HT-29 (cell line): ENCODE measurements around the gene TMEM201. TPM values are rescaled to one million over a fixed set of nuclear protein-coding genes. Genes with fewer than 3 reads are reported as not detected.

ENCODE experiments used
- DNase-seq: peaks from one replicate; pipeline ENCODE4 v3.0.0-alpha.2; 2015; ENCODE audit warnings: low spot score
- total RNA-seq: library from RNA; depleted of rRNA; stranded (reverse); fragments of >200 nt; shearing (Covaris generic); gene quantifications from 2 replicates; pipeline ENCODE4 v1.2.3, GENCODE V29; 2014

TMEM201 gene
- total RNA-seq, 1 experiment from 2014 or later: 31.7 TPM

DNA sequence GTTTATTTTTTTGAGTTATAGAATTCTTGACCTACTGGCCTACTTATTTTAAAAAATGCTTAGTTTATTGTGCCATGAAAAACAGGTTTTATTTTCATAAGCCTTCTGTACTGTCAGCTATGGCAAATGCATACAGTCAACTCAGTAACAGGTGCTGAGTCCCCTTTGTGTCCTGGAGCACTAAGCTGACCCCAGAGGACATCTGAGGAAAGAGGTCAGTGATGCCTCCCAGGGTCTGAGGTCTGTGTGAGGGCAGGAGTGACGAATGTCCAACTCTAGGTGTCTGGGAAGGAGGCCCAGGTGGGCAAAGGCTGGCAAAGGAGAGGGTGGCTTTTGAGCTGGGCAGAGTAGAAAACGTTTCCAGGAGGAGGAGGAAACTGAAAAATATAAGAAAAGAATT is 7.8 kb upstream of the TMEM201 start:
- DNase-seq: no peak

- no peak for DNase-seq
Measured at GRCh38 chr1:9586147-9586766, 2.5 kb upstream of the TMEM201 start.

DNA sequence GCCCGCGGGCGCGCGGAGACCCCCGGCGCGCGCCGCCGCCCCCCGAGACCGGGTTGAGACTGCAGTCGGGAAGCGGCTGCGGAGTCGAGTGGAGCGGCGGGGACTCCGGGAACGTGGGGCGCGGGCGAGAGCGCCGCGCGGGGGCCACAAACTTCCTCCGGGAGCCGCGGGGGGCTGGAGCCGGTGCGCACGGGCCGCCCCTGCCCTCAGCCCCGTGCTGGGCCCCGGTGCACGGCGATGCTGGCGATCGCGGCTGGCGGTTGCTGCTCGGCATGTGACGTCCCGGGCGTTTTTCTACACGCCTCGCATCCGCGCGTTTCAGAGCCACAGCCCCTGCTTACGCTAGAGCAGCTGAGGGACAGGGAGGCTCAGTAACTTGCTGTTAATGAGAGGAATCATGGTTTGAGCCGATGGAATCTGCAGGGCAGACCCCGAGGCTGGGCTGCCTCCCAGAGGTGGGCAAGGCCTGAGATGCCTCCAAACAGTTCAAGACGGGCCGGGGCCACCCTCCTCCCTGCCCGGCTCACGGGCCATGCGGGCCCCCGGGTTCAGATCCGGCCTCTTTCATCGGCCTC is 520 bp downstream of the TMEM201 start:
- DNase-seq: peak; percentile 32

- DNase-seq: peak; percentile 34
Measured at GRCh38 chr1:9589719-9590157, 1.0 kb downstream of the TMEM201 start.

- no peak for DNase-seq
Measured at GRCh38 chr1:9590201-9590600, 1.5 kb downstream of the TMEM201 start.

- no peak for DNase-seq
Measured at GRCh38 chr1:9590945-9591668, 2.4 kb downstream of the TMEM201 start.

GRCh38 chr1:9591669-9592509 is 3.2 kb downstream of the TMEM201 start:
- DNase-seq: no peak

DNA sequence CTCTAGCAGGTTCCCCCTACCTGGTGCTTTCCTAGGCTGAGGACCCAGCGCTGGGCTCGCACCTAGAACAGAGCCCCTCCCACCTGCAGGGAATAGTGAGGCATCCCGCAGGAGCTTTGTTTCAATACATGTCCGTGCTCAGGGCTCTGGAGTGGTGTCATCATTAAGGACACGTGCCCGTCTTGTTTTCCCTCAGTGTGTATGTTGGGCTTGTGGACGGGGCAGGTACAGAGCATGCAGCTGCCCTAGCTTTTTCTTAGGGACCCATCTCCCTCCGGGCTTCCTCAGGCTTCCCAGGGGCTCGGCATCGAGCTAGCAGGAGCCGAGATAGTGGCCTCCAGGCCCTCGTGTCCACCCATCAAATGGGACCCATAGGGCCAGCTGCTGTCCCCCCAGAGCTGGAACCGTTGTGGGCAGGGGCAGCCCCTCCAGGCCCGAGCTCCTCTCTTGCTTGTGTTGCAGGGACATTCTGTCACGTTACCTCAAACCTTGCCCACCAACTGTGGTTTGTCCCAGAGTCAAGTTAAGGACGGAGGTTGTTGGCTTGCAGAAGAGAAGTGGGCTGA is 3.9 kb downstream of the TMEM201 start:
- no peak for DNase-seq

GRCh38 chr1:9593147-9593491 is 4.4 kb downstream of the TMEM201 start:
- no peak for DNase-seq

DNA sequence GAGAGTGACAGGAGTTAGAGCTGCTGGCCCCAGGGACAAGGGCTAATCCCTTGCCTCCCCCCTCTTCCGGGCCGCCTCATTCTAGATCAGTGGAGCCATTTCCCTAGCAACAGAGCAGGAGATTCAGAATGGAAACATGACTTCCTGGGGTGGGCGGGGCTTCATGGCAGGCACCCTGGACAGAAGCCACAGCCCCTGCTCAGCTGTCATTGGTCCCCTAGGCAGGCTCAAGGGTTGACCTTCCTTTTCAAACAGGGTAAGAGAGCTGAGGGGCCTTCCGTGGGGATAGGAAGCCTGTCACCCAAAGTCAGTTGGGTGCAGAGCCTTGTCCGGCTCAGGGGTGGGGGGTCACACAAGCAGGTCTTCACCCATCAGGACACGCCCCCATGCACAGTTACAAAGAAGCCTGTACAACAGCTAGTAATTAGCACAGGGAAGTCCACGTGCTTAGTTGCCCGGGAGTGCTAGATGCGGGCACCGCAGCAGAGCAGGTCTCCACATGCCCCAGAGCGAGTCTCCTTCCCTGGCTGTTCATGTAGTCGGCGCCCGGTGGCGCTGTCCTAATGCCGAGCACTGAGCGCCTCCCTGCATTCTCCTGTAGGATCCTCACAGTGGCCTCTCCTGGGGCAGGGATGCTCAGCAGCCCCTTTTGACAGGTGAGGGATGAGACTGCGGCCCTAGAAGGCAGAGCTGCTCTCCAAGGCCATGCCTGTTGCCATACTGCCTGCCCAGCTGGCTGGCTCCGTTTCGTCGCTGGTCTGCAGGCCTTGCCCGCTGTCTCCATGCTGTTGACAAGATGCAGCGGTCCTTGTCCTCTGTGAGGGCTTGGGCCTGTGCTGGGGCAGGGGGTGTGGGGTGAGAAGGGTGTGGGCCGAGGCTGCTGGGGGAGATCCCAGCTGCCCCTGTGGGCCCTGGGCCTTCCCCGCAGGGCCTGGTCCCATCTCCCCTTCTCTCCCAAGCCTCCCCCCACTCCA is 5.1 kb downstream of the TMEM201 start:
- DNase-seq: peak; percentile 5

- no peak for DNase-seq
Measured at GRCh38 chr1:9594471-9595155, 5.9 kb downstream of the TMEM201 start.

DNA sequence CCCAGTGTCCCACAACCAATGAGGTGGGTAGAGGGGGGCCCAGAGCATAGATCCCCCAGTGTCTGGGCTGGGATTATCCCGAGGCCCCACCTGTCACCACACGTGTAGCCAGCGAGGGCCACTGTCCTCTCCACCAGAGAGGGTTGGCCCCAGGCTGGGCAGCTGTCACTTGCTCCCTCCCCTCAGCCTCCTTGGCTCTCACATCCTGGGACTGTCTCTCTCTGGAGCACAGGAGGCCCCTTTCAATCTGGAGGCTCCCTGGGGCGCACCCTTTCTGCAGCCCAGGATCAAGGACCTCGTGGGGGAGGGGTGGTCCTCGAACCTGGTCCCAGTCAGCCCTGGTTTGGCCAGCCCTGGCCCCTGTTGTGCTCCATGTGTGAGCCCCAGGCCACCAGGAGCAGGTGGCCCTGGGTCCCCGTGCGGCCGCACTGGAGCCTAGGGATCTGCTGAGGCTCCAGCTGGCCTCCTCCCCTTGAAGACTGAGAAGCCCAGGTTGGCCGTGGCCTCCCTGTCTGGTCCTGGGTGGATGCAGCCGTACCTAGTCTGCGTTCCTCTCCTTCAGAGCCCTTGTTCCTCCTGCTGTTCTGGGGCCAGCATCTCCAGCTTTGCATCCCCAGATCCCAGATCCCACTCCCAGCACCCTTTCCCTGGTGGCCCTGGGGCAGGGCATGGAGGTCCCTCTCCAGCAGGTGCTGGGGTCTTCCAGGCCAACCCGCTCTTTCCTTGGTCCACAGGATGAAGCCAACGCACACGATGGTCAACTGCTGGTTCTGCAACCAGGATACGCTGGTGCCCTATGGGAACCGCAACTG is 6.7 kb downstream of the TMEM201 start:
- no peak for DNase-seq

DNA sequence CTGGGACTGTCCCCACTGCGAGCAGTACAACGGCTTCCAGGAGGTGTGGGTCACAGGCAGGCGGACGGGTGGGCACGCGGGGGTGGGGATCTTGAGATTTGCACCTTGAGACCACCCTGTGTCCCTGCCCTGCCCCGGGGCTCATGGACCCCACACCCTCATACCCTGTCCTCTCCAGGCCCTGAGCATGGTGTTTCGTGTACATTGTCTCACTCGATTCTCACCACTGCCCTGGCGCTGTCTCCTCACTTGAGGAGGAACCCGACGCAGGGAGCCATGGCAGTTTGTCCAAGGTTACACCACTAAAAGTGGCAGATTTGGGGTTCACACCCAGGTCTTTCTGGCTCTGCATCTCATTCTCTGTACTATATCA is 7.2 kb downstream of the TMEM201 start:
- DNase-seq: no peak

DNA sequence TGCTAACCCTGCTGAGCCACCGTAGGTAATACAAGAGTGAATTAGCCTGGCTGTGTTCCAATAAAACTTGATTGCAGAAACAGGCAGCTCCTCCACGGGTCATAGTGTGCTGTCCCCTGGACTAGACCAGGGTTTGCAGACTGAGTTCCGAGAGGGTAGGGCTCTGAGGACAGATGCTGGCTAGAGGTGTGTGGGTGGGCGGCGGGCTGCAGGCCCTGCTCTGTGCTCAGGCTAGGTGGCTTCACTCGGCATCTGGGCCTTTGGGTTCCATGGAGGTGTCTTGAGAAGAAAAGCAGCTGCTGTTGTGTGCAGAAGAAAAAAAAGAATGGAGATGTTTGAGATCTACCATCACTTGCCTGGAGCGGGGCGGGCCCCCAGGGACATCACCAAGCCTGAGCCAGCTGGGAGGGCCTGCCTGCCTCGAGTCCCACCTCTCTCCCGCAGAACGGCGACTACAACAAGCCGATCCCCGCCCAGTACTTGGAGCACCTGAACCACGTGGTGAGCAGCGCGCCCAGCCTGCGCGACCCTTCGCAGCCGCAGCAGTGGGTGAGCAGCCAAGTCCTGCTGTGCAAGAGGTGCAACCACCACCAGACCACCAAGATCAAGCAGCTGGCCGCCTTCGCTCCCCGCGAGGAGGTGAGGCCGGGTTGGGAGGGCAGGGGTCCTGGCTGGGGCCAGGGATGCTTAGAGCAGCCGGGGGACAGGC is 7.9 kb downstream of the TMEM201 start:
- DNase-seq: no peak

GRCh38 chr1:9597361-9598315 is 8.9 kb downstream of the TMEM201 start:
- no peak for DNase-seq

DNA sequence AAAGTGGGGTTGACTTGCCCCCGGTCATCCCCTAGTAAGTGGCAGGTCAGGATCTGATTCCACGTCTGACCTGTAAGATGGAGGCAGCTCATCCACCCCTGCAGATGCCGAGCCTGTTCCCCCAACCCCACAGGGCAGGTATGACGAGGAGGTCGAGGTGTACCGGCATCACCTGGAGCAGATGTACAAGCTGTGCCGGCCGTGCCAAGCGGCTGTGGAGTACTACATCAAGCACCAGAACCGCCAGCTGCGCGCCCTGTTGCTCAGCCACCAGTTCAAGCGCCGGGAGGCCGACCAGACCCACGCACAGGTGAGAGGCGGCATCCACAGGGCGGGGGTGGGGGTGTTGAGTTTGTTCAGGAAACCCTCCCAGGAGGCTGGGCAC is 9.6 kb downstream of the TMEM201 start:
- DNase-seq: no peak

DNA sequence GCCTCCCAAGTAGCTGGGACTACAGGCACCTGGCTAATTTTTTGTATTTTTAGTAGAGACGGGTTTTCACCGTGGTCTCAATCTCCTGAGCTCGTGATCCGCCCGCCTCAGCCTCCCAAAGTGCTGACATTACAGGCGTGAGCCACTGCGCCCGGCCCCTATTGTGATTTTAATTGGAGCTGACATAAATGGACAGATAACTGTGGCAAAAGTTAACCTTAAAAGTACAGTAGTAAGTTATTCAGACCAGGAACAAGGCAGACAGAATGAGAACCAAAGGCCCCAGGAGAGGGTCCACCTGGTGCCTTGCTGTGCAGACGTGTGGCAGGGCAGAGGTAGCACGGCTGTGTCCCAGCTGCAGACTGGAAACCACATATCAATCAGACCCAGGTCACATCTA is 11.0 kb downstream of the TMEM201 start:
- DNase-seq: no peak
